A673 (cell line): Measurements from ENCODE around the gene DAB1. TPM values are rescaled to one million over a fixed set of nuclear protein-coding genes. Genes with fewer than 3 reads are reported as not detected.

Experiments used
- BruUV-seq: library from RNA; stranded (reverse); fragments of 400-500 nt; replicated peaks from 2 replicates; lab custom pipeline; 2021; lab: Mats Ljungman, UMichigan
- CTCF ChIA-PET: fragments of 300-600 bp; sonication (Branson Sonifier 250); formaldehyde crosslinking; loops from one replicate; lab custom pipeline; 2022; ENCODE audit warnings: antibody characterized with exemption; lab: Charles Lee
- POLR2A ChIA-PET: fragments of 300-600 bp; sonication (Branson Sonifier 250); formaldehyde crosslinking; loops from one replicate; lab custom pipeline; 2022; ENCODE audit warnings: antibody characterized with exemption; ENCODE audit not compliant: low non-redundant PET; lab: Charles Lee
- DNase-seq: peaks from one replicate; pipeline ENCODE4 v3.0.0-alpha.2; 2015; ENCODE audit warnings: low spot score
- H3K27ac ChIP-seq: fragments of 200-600 bp; sonication (generic); 2 replicates; pipeline ENCODE4 v1.5.1; 2016; ENCODE audit warnings: mixed run types, low read depth, mild to moderate bottlenecking, mixed read lengths, antibody characterized with exemption, low read length; ENCODE audit not compliant: poor library complexity, severe bottlenecking
- H3K27me3 ChIP-seq: fragments of 200-600 bp; sonication (generic); replicated peaks from 2 replicates; pipeline ENCODE4 v1.6.1; 2017; ENCODE audit warnings: mixed run types, low read depth, mild to moderate bottlenecking, mixed read lengths, antibody characterized with exemption, low read length; ENCODE audit not compliant: insufficient read depth, poor library complexity
- H3K36me3 ChIP-seq: fragments of 200-600 bp; sonication (generic); 2 replicates; pipeline ENCODE4 v1.6.1; 2016; ENCODE audit warnings: mixed run types, mild to moderate bottlenecking, mixed read lengths, antibody characterized with exemption, low read length; ENCODE audit not compliant: insufficient read depth, poor library complexity, severe bottlenecking
- H3K4me1 ChIP-seq: fragments of 200-600 bp; sonication (generic); 2 replicates; pipeline ENCODE4 v1.6.1; 2017; ENCODE audit warnings: mixed run types, mild to moderate bottlenecking, mixed read lengths, antibody characterized with exemption, low read length; ENCODE audit not compliant: insufficient read depth, poor library complexity, severe bottlenecking
- H3K4me3 ChIP-seq: fragments of 200-600 bp; sonication (generic); 2 replicates; pipeline ENCODE4 v1.5.1; 2016; ENCODE audit warnings: low read depth, mixed run types, mild to moderate bottlenecking, mixed read lengths, low read length; ENCODE audit not compliant: poor library complexity, severe bottlenecking
- H3K9me3 ChIP-seq: fragments of 200-600 bp; sonication (generic); 2 replicates; pipeline ENCODE4 v1.6.1; 2016; ENCODE audit warnings: mixed run types, low read depth, mild to moderate bottlenecking, mixed read lengths, antibody characterized with exemption, low read length; ENCODE audit not compliant: poor library complexity, severe bottlenecking
- EZH2 ChIP-seq: fragments of 200-600 bp; sonication (generic); IDR thresholded peaks from 2 replicates; pipeline ENCODE4 v1.6.1; 2017; ENCODE audit warnings: borderline replicate concordance, low read depth, mild to moderate bottlenecking, mixed read lengths, antibody characterized with exemption, low read length; ENCODE audit not compliant: poor library complexity, severe bottlenecking
- intact Hi-C: fragments of 100-400 bp; cut with micrococcal nuclease; formaldehyde crosslinking; loops from one replicate; pipeline ENCODE4 v1.10.0; 2022; ENCODE audit not compliant: unreplicated experiment
- total RNA-seq: library from RNA; stranded (reverse); gene quantifications from 2 replicates; pipeline ENCODE4 v1.2.3, GENCODE V29; 2021
- TF ChIP-seq, protein P1 (sequence below): fragments of 300-800, 200-600 bp; sonication (generic); conservative IDR thresholded peaks from 2 replicates; pipeline ENCODE4 v1.5.1; 2017; ENCODE audit warnings: low read depth, mild to moderate bottlenecking, antibody characterized with exemption, low read length, moderate library complexity, mixed read lengths

Gene DAB1
- total RNA-seq, 1 experiment from 2014 or later: 112 TPM

DNA sequence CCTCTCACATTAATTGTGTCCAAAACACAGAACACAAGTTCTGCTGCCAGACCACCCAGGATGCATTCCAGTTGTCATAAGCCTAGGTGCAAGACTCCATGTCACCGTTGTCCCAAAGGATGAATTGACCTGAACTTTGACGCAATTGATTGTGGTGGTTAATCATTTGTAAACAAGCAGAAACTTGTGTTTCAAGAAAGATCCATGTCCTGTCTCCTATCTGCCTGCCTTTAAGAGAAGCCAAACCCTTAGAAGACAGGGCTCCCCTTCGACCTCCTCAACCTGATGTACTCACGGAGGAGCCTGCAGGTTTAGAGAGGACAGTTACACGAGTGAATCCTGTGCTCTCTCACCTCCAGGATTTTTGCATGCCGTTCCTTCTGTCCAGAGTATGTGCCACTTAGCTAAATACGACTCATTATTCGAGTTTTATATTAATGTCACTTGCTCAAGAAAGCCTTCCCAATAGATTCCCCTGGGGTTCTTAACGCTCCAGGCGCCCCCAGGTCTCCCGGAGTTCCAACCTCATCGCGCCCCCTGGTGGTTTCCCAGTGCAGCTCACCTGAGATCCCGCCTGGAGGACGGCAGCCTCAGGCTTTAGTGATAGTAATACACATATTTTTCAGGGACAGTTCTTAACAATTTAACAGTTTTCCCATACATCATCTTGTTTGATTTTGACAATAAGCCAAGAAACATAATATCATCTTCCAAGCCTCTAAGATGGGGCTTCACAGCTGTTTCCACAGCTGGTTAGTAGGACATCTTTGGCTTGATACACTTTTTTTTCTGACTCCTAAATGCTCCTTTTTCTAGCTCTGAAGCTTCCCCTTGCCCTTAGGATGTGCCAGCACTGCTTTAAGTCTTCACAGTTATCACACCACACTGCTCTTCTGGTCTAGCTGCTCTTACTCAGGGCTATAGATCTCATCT is 455.7 kb downstream of the DAB1 start:
- intact Hi-C loops: loop anchor here (1.0 kb wide), 1 partner anchor 136 kb away; no protein-coding TSS in a partner anchor
- Histone ChIP-seq H3K27me3 (no peaks in the 10 kb centered on the region), H3K9me3 (no peaks in the 10 kb centered on the region), H3K4me1 (peaks cover 5% of the 10 kb centered on the region), H3K4me3 (no peak overlapping the region), H3K36me3 (no peaks in the 10 kb centered on the region), H3K27ac (no peak overlapping the region)
- TF ChIP-seq, protein P1, sequence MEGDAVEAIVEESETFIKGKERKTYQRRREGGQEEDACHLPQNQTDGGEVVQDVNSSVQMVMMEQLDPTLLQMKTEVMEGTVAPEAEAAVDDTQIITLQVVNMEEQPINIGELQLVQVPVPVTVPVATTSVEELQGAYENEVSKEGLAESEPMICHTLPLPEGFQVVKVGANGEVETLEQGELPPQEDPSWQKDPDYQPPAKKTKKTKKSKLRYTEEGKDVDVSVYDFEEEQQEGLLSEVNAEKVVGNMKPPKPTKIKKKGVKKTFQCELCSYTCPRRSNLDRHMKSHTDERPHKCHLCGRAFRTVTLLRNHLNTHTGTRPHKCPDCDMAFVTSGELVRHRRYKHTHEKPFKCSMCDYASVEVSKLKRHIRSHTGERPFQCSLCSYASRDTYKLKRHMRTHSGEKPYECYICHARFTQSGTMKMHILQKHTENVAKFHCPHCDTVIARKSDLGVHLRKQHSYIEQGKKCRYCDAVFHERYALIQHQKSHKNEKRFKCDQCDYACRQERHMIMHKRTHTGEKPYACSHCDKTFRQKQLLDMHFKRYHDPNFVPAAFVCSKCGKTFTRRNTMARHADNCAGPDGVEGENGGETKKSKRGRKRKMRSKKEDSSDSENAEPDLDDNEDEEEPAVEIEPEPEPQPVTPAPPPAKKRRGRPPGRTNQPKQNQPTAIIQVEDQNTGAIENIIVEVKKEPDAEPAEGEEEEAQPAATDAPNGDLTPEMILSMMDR: peak; percentile 90
- TF ChIP-seq EZH2: no peak
- CTCF ChIA-PET: interaction anchor here (1.2 kb wide), 1 partner anchor 136 kb away, joined by 6 read pairs; no protein-coding TSS in a partner anchor
- no TSS peak for BruUV-seq
- peak; percentile 67 for DNase-seq
- POLR2A ChIA-PET: no interaction called here

DNA sequence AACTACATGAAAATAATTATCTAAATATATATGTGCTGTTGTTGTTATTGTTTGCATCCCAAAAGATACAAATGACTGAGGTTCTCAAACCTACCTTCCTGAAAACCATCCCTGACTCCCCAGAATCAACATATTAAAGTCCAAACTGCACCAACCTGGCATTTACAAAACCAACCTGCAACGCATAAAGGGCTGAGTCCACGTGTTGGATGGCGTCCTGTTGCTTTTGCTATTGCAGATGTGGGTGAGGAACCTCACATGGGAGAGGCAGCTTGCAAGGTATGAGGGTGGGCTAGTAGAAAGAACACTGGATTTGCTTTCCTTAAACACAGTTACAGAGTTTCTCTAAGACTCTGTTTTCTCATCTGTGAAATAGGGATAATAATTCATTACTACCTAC is 456.5 kb downstream of the DAB1 start:
- no peak for DNase-seq
- TF ChIP-seq, protein P1: no peak
- no peak for TF ChIP-seq EZH2
- Histone ChIP-seq H3K27ac (no peak overlapping the region), H3K27me3 (no peaks in the 10 kb centered on the region), H3K4me3 (no peak overlapping the region), H3K36me3 (no peaks in the 10 kb centered on the region), H3K9me3 (no peaks in the 10 kb centered on the region), H3K4me1 (peaks cover 5% of the 10 kb centered on the region)
- intact Hi-C loops: no loop called here
- no TSS peak for BruUV-seq
- ChIA-PET CTCF (no interaction called here), POLR2A (no interaction called here)

DNA sequence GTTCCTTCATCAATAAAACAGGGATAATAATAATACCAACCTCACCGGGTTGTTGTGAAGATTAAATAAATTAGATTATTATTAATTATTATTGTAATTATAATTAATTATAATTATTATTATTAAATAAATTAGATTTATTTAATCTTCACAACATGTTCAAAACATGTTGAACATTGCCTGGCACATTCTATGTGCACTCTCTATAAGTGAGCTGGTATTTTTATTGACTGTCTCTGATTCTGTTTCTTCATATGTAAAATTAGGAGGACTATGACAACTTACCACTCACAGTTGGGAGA is 457.2 kb downstream of the DAB1 start:
- CTCF ChIA-PET: no interaction called here
- POLR2A ChIA-PET: no interaction called here

More for the DNA sequence above, 457.2 kb downstream of the DAB1 start:
- BruUV-seq: no TSS peak
- intact Hi-C loops: no loop called here
- no peaks in the 10 kb centered on the region for H3K36me3 ChIP-seq
- peaks cover 5% of the 10 kb centered on the region for H3K4me1 ChIP-seq
- no peak overlapping the region for H3K4me3 ChIP-seq
- H3K27ac ChIP-seq: no peak overlapping the region
- DNase-seq: no peak
- H3K27me3 ChIP-seq: no peaks in the 10 kb centered on the region
- H3K9me3 ChIP-seq: no peaks in the 10 kb centered on the region
- TF ChIP-seq EZH2: no peak
- TF ChIP-seq, protein P1: no peak
